ENCODE measurements around the gene ABCA13. TPM values are rescaled to one million over a fixed set of nuclear protein-coding genes. Genes with fewer than 3 reads are reported as not detected.

ABCA13 gene
- polyA plus RNA-seq, 3 donors = 0.10 to 0.41 (median 0.37) TPM

DNA sequence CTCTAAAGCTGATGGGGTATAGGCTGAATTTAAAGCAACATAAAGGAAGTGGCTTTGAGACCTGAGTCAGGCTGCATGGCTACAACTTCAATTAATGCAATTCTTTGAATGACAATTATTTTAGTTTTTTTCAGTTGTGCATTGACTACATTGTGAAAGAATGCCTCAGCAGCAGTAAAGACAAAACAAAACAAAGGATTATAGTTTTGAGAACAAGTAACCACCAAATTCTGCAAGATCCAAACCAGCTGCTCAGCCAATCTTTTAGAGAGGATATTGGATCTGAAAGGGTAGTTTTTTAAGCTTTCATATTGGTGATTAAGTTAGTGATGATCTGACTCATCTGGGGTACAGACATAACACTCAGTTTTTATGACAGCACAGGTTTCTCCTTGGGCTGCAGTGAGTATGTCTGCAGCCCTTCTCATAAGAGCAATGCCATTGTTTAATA lies 40.6 kb upstream of the ABCA13 start:
- no peaks in the 10 kb centered on the region for H3K4me1 Mint-ChIP-seq
- peaks cover 4 to 11% (median 6%) of the 10 kb centered on the region in 7 donors for H3K9me3 Mint-ChIP-seq

DNA sequence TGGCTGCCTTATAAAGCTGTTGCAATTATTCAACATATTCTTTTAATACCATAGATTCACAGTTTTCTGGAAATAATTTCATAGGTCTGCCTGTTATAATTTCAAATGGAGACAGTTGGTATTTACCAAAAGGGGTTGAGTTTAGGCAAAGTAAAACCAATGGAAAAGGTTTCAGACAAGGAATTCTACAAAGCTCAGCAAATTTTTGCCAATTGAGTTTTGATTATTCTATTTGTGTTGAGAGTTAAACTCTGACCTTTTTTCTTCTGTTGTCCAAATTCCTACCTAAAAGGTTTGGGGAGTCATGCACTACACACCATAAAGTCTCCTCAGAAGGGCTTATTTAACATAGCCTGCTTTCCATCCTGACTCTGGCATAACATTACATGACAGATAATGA lies 38.5 kb upstream of the ABCA13 start:
- no peak overlapping the region for H3K4me2 ChIP-seq (replicated peaks; ENCODE audit: extremely low read depth, low read length, poor library complexity, severe bottlenecking)
- intact Hi-C loops (cut with micrococcal nuclease) = no loop called here
- no peak overlapping the region for H3K4me3 ChIP-seq (replicated peaks in 1 of 3; ENCODE audit: low read depth in 2 of 3, low read length in 3 of 3)
- H3K36me3 ChIP-seq (replicated peaks in 1 of 2; ENCODE audit: control insufficient read depth in 1 of 2, insufficient read depth in 2 of 2, low read length in 2 of 2) = no peaks in the 10 kb centered on the region
- H3K79me2 ChIP-seq (ENCODE audit: insufficient read depth, low read length) = no peaks in the 10 kb centered on the region
- H3K4me1 ChIP-seq (ENCODE audit: control insufficient read depth in 1 of 2, insufficient read depth in 2 of 2, low read length in 2 of 2) = no peaks in the 10 kb centered on the region
- H3K27ac ChIP-seq (ENCODE audit: low read depth in 1 of 2, low read length in 2 of 2) = no peak overlapping the region
- H4K20me1 ChIP-seq (ENCODE audit: insufficient read depth, low read length) = no peaks in the 10 kb centered on the region
- Mint-ChIP-seq H3K4me1 (no peaks in the 10 kb centered on the region), H3K9me3 (peaks cover 0 to 4% (median 0%) of the 10 kb centered on the region in 7 donors), H3K27ac (no peak overlapping the region), H3K4me3 (no peak overlapping the region), H3K27me3 (ENCODE audit: low read depth in 3 of 3) (peaks cover 0 to 2% (median 0%) of the 10 kb centered on the region in 3 donors), H3K36me3 (no peaks in the 10 kb centered on the region)
- H3K27me3 ChIP-seq (ENCODE audit: control insufficient read depth in 2 of 2, insufficient read depth in 2 of 2, low read length in 2 of 2) = no peaks in the 10 kb centered on the region
- no peaks in the 10 kb centered on the region for H3K9me3 ChIP-seq (replicated peaks in 1 of 2; ENCODE audit: control insufficient read depth in 1 of 2, insufficient read depth in 1 of 2, low read length in 2 of 2)
- no peak overlapping the region for H3K9ac ChIP-seq (ENCODE audit: insufficient read depth, low read length, poor library complexity, severe bottlenecking)
- DNase-seq = no peak
- no peak for TF ChIP-seq CTCF (IDR thresholded peaks at IDR 0.05)
- H2AFZ ChIP-seq (ENCODE audit: insufficient read depth, low read depth, low read length, poor library complexity, severe bottlenecking) = no peak overlapping the region

More for the DNA sequence above, 40.6 kb upstream of the ABCA13 start:
- H3K27ac Mint-ChIP-seq = no peak overlapping the region
- Histone ChIP-seq H2AFZ (ENCODE audit: insufficient read depth, low read depth, low read length, poor library complexity, severe bottlenecking) (no peak overlapping the region), H3K9me3 (replicated peaks in 1 of 2; ENCODE audit: control insufficient read depth in 1 of 2, insufficient read depth in 1 of 2, low read length in 2 of 2) (peaks cover 0 to 3% of the 10 kb centered on the region in 2 donors), H3K9ac (ENCODE audit: insufficient read depth, low read length, poor library complexity, severe bottlenecking) (no peak overlapping the region), H3K4me2 (replicated peaks; ENCODE audit: extremely low read depth, low read length, poor library complexity, severe bottlenecking) (no peak overlapping the region), H3K27me3 (ENCODE audit: control insufficient read depth in 2 of 2, insufficient read depth in 2 of 2, low read length in 2 of 2) (no peaks in the 10 kb centered on the region), H3K79me2 (ENCODE audit: insufficient read depth, low read length) (no peaks in the 10 kb centered on the region), H3K36me3 (replicated peaks in 1 of 2; ENCODE audit: control insufficient read depth in 1 of 2, insufficient read depth in 2 of 2, low read length in 2 of 2) (no peaks in the 10 kb centered on the region), H3K27ac (ENCODE audit: low read depth in 1 of 2, low read length in 2 of 2) (no peak overlapping the region), H3K4me1 (ENCODE audit: control insufficient read depth in 1 of 2, insufficient read depth in 2 of 2, low read length in 2 of 2) (no peaks in the 10 kb centered on the region), H3K4me3 (replicated peaks in 1 of 3; ENCODE audit: low read depth in 2 of 3, low read length in 3 of 3) (no peak overlapping the region), H4K20me1 (ENCODE audit: insufficient read depth, low read length) (no peaks in the 10 kb centered on the region)
- TF ChIP-seq CTCF (IDR thresholded peaks at IDR 0.05) = no peak
- peaks cover 0 to 2% (median 0%) of the 10 kb centered on the region in 3 donors for H3K27me3 Mint-ChIP-seq (ENCODE audit: low read depth in 3 of 3)
- H3K4me3 Mint-ChIP-seq = no peak overlapping the region
- intact Hi-C loops (cut with micrococcal nuclease) = no loop called here
- DNase-seq = no peak
- no peaks in the 10 kb centered on the region for H3K36me3 Mint-ChIP-seq
